Stimulated activated naive B cell treated with anti-CD40 and anti-IgM and Interleukin-4, amounts not matched to agents 10 μg/mL and 1 μg/mL and 100 μg/mL, for 72 hours (primary cell): Measurements from ENCODE around the gene PSMC1.

ENCODE experiments used
- ATAC-seq, 2 donors: fragments of 150-1000 bp; cut with Tn5 transposase; replicated peaks; 2 replicates each; pipeline ENCODE4 v1.10.0; 2021; ENCODE audit warnings: moderate library complexity in 1 of 2
- DNase-seq: peaks from one replicate; pipeline ENCODE4 v3.0.0; 2021
- H3K27ac Mint-ChIP-seq: one replicate; pipeline ENCODE4 v1.8.0; 2022; ENCODE audit warnings: mild to moderate bottlenecking, mixed read lengths
- H3K27me3 Mint-ChIP-seq, 2 donors: one replicate each; pipeline ENCODE4 v1.8.0; 2022; ENCODE audit warnings: mixed read lengths in 2 of 2
- H3K36me3 Mint-ChIP-seq, 2 donors: one replicate each; pipeline ENCODE4 v1.8.0; 2022; ENCODE audit warnings: mixed read lengths in 2 of 2, mild to moderate bottlenecking in 1 of 2
- H3K4me1 Mint-ChIP-seq, 2 donors: one replicate each; pipeline ENCODE4 v1.8.0; 2022; ENCODE audit warnings: mixed read lengths in 2 of 2, mild to moderate bottlenecking in 1 of 2
- H3K4me3 Mint-ChIP-seq, 2 donors: one replicate each; pipeline ENCODE4 v1.8.0; 2022; ENCODE audit warnings: mild to moderate bottlenecking in 2 of 2, mixed read lengths in 2 of 2, moderate library complexity in 1 of 2
- H3K9me3 Mint-ChIP-seq, 2 donors: one replicate each; pipeline ENCODE4 v1.8.0; 2022; ENCODE audit warnings: mixed read lengths in 2 of 2, mild to moderate bottlenecking in 1 of 2

The PSMC1 gene

GRCh38 chr14:90281756-90282155 is 25.4 kb downstream of the PSMC1 start:
- Mint-ChIP-seq H3K9me3 (no peaks in the 10 kb centered on the region), H3K4me1 (no peaks in the 10 kb centered on the region), H3K27ac (no peak overlapping the region), H3K4me3 (no peak overlapping the region), H3K36me3 (peaks cover 27 to 56% of the 10 kb centered on the region in 2 donors), H3K27me3 (no peaks in the 10 kb centered on the region)
- ATAC-seq (no peak), DNase-seq (no peak)

GRCh38 chr14:90287791-90288190 is 31.4 kb downstream of the PSMC1 start:
- H3K4me1 Mint-ChIP-seq: no peaks in the 10 kb centered on the region
- no peak overlapping the region for H3K4me3 Mint-ChIP-seq
- H3K36me3 Mint-ChIP-seq: peaks cover 41 to 52% of the 10 kb centered on the region in 2 donors
- no peak overlapping the region for H3K27ac Mint-ChIP-seq
- H3K9me3 Mint-ChIP-seq: no peaks in the 10 kb centered on the region
- no peaks in the 10 kb centered on the region for H3K27me3 Mint-ChIP-seq
- DNase-seq (no peak), ATAC-seq (no peak)

- ATAC-seq (no peak), DNase-seq (no peak)
- Mint-ChIP-seq H3K4me1 (no peaks in the 10 kb centered on the region), H3K27ac (no peak overlapping the region), H3K27me3 (no peaks in the 10 kb centered on the region), H3K36me3 (peaks cover 39 to 51% of the 10 kb centered on the region in 2 donors), H3K9me3 (no peaks in the 10 kb centered on the region), H3K4me3 (no peak overlapping the region)
Observed at GRCh38 chr14:90288651-90289355, 32.5 kb downstream of the PSMC1 start.

- Mint-ChIP-seq H3K9me3 (no peaks in the 10 kb centered on the region), H3K36me3 (peaks cover 42 to 60% of the 10 kb centered on the region in 2 donors), H3K4me1 (no peaks in the 10 kb centered on the region), H3K4me3 (no peak overlapping the region), H3K27me3 (no peaks in the 10 kb centered on the region), H3K27ac (no peak overlapping the region)
- DNase-seq (no peak), ATAC-seq (no peak)
Observed at GRCh38 chr14:90290337-90291011, 34.1 kb downstream of the PSMC1 start.

GRCh38 chr14:90291699-90292098 is 35.3 kb downstream of the PSMC1 start:
- Mint-ChIP-seq H3K9me3 (no peaks in the 10 kb centered on the region), H3K27me3 (no peaks in the 10 kb centered on the region), H3K4me3 (no peak overlapping the region), H3K36me3 (peaks cover 42 to 58% of the 10 kb centered on the region in 2 donors), H3K4me1 (no peaks in the 10 kb centered on the region), H3K27ac (no peak overlapping the region)
- ATAC-seq: no peak
- DNase-seq: no peak

GRCh38 chr14:90293766-90294730 is 37.7 kb downstream of the PSMC1 start:
- Mint-ChIP-seq H3K4me1 (no peaks in the 10 kb centered on the region), H3K27me3 (no peaks in the 10 kb centered on the region), H3K27ac (no peak overlapping the region), H3K9me3 (no peaks in the 10 kb centered on the region), H3K36me3 (peaks cover 38 to 55% of the 10 kb centered on the region in 2 donors), H3K4me3 (no peak overlapping the region)
- ATAC-seq (no peak), DNase-seq (no peak)

GRCh38 chr14:90294872-90295271 is 38.5 kb downstream of the PSMC1 start:
- H3K4me3 Mint-ChIP-seq: no peak overlapping the region
- peaks cover 39 to 55% of the 10 kb centered on the region in 2 donors for H3K36me3 Mint-ChIP-seq
- no peaks in the 10 kb centered on the region for H3K9me3 Mint-ChIP-seq
- DNase-seq: no peak
- H3K27ac Mint-ChIP-seq: no peak overlapping the region
- no peaks in the 10 kb centered on the region for H3K4me1 Mint-ChIP-seq
- no peak for ATAC-seq
- no peaks in the 10 kb centered on the region for H3K27me3 Mint-ChIP-seq

GRCh38 chr14:90295870-90296516 is 39.6 kb downstream of the PSMC1 start:
- ATAC-seq (no peak), DNase-seq (no peak)
- H3K9me3 Mint-ChIP-seq: peaks cover 0 to 2% of the 10 kb centered on the region in 2 donors
- no peak overlapping the region for H3K27ac Mint-ChIP-seq
- no peak overlapping the region for H3K4me3 Mint-ChIP-seq
- peaks cover 4 to 7% of the 10 kb centered on the region in 2 donors for H3K4me1 Mint-ChIP-seq
- peaks cover 37 to 52% of the 10 kb centered on the region in 2 donors for H3K36me3 Mint-ChIP-seq
- no peaks in the 10 kb centered on the region for H3K27me3 Mint-ChIP-seq

GRCh38 chr14:90296641-90297040 is 40.3 kb downstream of the PSMC1 start:
- no peak overlapping the region for H3K27ac Mint-ChIP-seq
- no peak for ATAC-seq
- no peaks in the 10 kb centered on the region for H3K27me3 Mint-ChIP-seq
- DNase-seq: no peak
- peaks cover 0 to 2% of the 10 kb centered on the region in 2 donors for H3K9me3 Mint-ChIP-seq
- no peak overlapping the region for H3K4me3 Mint-ChIP-seq
- peaks cover 35 to 51% of the 10 kb centered on the region in 2 donors for H3K36me3 Mint-ChIP-seq
- H3K4me1 Mint-ChIP-seq: peaks cover 6 to 9% of the 10 kb centered on the region in 2 donors

- ATAC-seq: no peak
- DNase-seq: no peak
- Mint-ChIP-seq H3K9me3 (peaks cover 0 to 2% of the 10 kb centered on the region in 2 donors), H3K27ac (no peak overlapping the region), H3K36me3 (peaks cover 30 to 47% of the 10 kb centered on the region in 2 donors), H3K4me1 (peaks cover 6 to 9% of the 10 kb centered on the region in 2 donors), H3K4me3 (no peak overlapping the region), H3K27me3 (no peaks in the 10 kb centered on the region)
Observed at GRCh38 chr14:90297876-90298629, 41.7 kb downstream of the PSMC1 start.

GRCh38 chr14:90299408-90299807 is 43.1 kb downstream of the PSMC1 start:
- H3K4me1 Mint-ChIP-seq: peaks cover 6 to 9% of the 10 kb centered on the region in 2 donors
- ATAC-seq (no peak), DNase-seq (no peak)

GRCh38 chr14:90300611-90301047 is 44.3 kb downstream of the PSMC1 start:
- peaks cover 27 to 53% of the 10 kb centered on the region in 2 donors for H3K36me3 Mint-ChIP-seq
- H3K4me3 Mint-ChIP-seq: no peak overlapping the region
- peaks cover 6 to 9% of the 10 kb centered on the region in 2 donors for H3K4me1 Mint-ChIP-seq
- ATAC-seq (no peak), DNase-seq (no peak)
- no peaks in the 10 kb centered on the region for H3K27me3 Mint-ChIP-seq
- H3K27ac Mint-ChIP-seq: peak overlapping the region; percentile 31
- peaks cover 0 to 2% of the 10 kb centered on the region in 2 donors for H3K9me3 Mint-ChIP-seq

More at GRCh38 chr14:90299408-90299807, 43.1 kb downstream of the PSMC1 start:
- Mint-ChIP-seq H3K36me3 (peaks cover 27 to 49% of the 10 kb centered on the region in 2 donors), H3K27me3 (no peaks in the 10 kb centered on the region), H3K9me3 (peaks cover 0 to 2% of the 10 kb centered on the region in 2 donors), H3K27ac (no peak overlapping the region), H3K4me3 (no peak overlapping the region)

- no peak for ATAC-seq
- no peak overlapping the region for H3K27ac Mint-ChIP-seq
Observed at GRCh38 chr14:90301122-90301521, 44.8 kb downstream of the PSMC1 start.

More at GRCh38 chr14:90301122-90301521, 44.8 kb downstream of the PSMC1 start:
- Mint-ChIP-seq H3K36me3 (peaks cover 27 to 56% of the 10 kb centered on the region in 2 donors), H3K4me1 (peaks cover 6 to 9% of the 10 kb centered on the region in 2 donors), H3K4me3 (no peak overlapping the region), H3K27me3 (no peaks in the 10 kb centered on the region), H3K9me3 (peaks cover 0 to 2% of the 10 kb centered on the region in 2 donors)
- DNase-seq: no peak
